Epidermal melanocyte (primary cell): ENCODE data around the gene BCR.

Experiments used
- DNase-seq: peaks from one replicate; pipeline ENCODE4 v3.0.0; 2011; ENCODE audit warnings: low spot score; ENCODE audit not compliant: insufficient read length

The BCR gene

GRCh38 chr22:23259916-23260644, 79.8 kb downstream of the BCR start:
- DNase-seq: no peak

- no peak for DNase-seq
Measured at GRCh38 chr22:23260645-23261581, 80.6 kb downstream of the BCR start.

- DNase-seq: no peak
Measured at GRCh38 chr22:23261900-23262450, 81.7 kb downstream of the BCR start.

GRCh38 chr22:23262518-23263332, 82.4 kb downstream of the BCR start:
- no peak for DNase-seq

GRCh38 chr22:23263651-23264555, 83.6 kb downstream of the BCR start:
- no peak for DNase-seq

GRCh38 chr22:23264610-23265367, 84.5 kb downstream of the BCR start:
- no peak for DNase-seq

- no peak for DNase-seq
Measured at GRCh38 chr22:23265368-23265700, 85.0 kb downstream of the BCR start.

GRCh38 chr22:23266780-23267179, 86.5 kb downstream of the BCR start:
- DNase-seq: no peak

- DNase-seq: no peak
Measured at GRCh38 chr22:23267226-23268043, 87.1 kb downstream of the BCR start.

GRCh38 chr22:23268139-23268712, 87.9 kb downstream of the BCR start:
- no peak for DNase-seq

GRCh38 chr22:23268877-23269276, 88.6 kb downstream of the BCR start:
- no peak for DNase-seq

- no peak for DNase-seq
Measured at GRCh38 chr22:23269441-23270211, 89.3 kb downstream of the BCR start.

GRCh38 chr22:23270212-23270733, 90.0 kb downstream of the BCR start:
- no peak for DNase-seq

GRCh38 chr22:23270798-23271596, 90.7 kb downstream of the BCR start:
- DNase-seq: no peak

GRCh38 chr22:23271597-23271908, 91.2 kb downstream of the BCR start:
- no peak for DNase-seq

GRCh38 chr22:23272371-23272770, 92.1 kb downstream of the BCR start:
- no peak for DNase-seq

- DNase-seq: no peak
Measured at GRCh38 chr22:23272834-23273233, 92.5 kb downstream of the BCR start.
